HCT116 (cell line): ENCODE results near the gene OR13C9.

Source experiments
- RAD21 ChIP-seq: IDR thresholded peaks from 2 replicates; pipeline ENCODE4 v1.6.1; 2012; ENCODE audit warnings: low read depth, mild to moderate bottlenecking
- YY1 ChIP-seq: IDR thresholded peaks from 2 replicates; pipeline ENCODE4 v1.6.1; 2011; ENCODE audit warnings: low read length, low read depth, moderate library complexity, mild to moderate bottlenecking; ENCODE audit not compliant: insufficient replicate concordance; ENCODE audit errors: extremely low read depth
- ZFX ChIP-seq: fragments of 450-650 bp; IDR thresholded peaks from 2 replicates; pipeline ENCODE4 v1.6.1; 2017
- TF ChIP-seq, protein P1 (sequence below), 3 experiments: fragments of 200-600 bp in 1 of 3; sonication (generic) in 1 of 3; IDR thresholded peaks in 2 of 3; conservative IDR thresholded peaks in 1 of 3; 2 replicates each; pipeline ENCODE4 v1.5.1; 2012 to 2017; ENCODE audit warnings: low read depth in 2 of 3, low read length in 2 of 3, antibody characterized with exemption in 1 of 3, borderline replicate concordance in 1 of 3, control low read depth in 1 of 3, mild to moderate bottlenecking in 1 of 3, mixed read lengths in 1 of 3, mixed run types in 1 of 3, moderate library complexity in 1 of 3; ENCODE audit not compliant: insufficient read depth in 1 of 3
- TF ChIP-seq, protein P2 (sequence below): IDR thresholded peaks from 2 replicates; pipeline ENCODE4 v1.6.1; 2012

DNA sequence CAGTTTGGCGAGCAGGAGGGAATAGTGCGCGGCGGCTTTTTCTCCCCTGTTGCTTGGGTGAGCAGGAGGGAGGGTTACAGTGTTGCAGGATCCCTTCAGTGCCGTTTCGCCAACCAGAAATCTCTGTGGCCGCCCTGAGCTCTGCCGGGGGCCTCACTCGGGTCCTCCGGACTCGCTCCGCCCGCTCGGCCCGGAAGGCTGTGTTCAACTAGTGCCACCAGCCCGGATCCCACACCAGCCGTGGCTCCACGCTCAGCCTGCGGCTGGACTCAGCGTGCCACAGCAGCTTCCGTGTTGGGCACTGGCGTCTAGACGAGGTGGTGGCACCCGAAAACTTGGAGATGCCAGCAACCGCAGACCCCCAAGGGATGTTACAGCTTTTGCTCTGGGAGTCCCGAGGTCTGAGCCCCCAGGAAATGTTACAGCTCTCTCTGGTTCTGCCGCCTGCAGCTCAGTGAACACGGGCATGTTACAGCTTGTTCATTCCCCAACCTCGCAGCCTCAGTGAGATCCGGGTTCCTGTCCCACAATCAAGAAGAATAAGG is 16.0 kb upstream of the OR13C9 start:
- TF ChIP-seq, protein P1, sequence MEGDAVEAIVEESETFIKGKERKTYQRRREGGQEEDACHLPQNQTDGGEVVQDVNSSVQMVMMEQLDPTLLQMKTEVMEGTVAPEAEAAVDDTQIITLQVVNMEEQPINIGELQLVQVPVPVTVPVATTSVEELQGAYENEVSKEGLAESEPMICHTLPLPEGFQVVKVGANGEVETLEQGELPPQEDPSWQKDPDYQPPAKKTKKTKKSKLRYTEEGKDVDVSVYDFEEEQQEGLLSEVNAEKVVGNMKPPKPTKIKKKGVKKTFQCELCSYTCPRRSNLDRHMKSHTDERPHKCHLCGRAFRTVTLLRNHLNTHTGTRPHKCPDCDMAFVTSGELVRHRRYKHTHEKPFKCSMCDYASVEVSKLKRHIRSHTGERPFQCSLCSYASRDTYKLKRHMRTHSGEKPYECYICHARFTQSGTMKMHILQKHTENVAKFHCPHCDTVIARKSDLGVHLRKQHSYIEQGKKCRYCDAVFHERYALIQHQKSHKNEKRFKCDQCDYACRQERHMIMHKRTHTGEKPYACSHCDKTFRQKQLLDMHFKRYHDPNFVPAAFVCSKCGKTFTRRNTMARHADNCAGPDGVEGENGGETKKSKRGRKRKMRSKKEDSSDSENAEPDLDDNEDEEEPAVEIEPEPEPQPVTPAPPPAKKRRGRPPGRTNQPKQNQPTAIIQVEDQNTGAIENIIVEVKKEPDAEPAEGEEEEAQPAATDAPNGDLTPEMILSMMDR (IDR thresholded peaks at IDR 0.05 in 2 of 3, conservative IDR thresholded peaks at IDR 0.05 in 1 of 3; ENCODE audit: borderline replicate concordance in 1 of 3, insufficient read depth in 1 of 3, low read depth in 2 of 3, low read length in 2 of 3): no peak
- TF ChIP-seq YY1 (no peak), RAD21 (no peak), ZFX (no peak)
- TF ChIP-seq, protein P2, sequence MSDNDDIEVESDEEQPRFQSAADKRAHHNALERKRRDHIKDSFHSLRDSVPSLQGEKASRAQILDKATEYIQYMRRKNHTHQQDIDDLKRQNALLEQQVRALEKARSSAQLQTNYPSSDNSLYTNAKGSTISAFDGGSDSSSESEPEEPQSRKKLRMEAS: no peak
